NCI-H1105 (cell line): ENCODE data around the gene AGBL1.
A peak's percentile ranks its signal among the peaks of the same experiment; 100 is the strongest.

Experiments
- DNase-seq: peaks from one replicate; lab custom pipeline; 2025; lab: John Stamatoyannopoulos, UW

The AGBL1 gene

GRCh38 chr15:86163816-86164215 lies 84.1 kb downstream of the AGBL1 start:
- DNase-seq: no peak

DNA sequence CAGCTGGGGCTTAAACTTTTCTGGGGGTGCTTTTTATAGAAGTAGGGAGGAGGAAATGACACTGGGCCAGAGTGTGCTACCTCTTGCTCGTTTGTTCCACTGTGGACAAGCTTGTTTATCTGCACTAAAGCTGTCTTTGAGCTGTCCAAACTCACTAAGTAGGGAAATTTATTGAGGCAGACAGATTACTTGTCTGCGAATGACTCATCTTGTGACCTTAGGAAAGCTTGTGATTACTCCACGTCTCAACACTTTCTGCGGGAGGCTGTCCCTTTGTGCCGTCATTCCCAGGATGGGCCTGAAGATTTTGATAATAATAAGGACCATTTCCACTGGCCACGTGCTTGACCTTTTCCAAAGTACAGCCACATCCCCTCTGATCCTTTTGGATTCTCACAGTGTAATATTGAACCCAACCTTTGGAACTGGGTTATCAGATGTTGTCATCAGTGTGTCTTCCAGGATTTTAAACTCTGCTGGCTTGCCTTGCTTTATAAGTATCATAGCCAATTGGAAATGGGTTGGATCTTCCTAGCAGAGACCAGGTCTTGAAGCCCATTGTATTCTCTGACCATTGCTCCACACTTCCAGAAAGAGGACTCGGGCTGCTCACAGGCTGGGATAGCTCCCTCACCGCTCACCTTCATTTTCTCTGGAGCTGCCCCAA lies 84.7 kb downstream of the AGBL1 start:
- DNase-seq: no peak

- DNase-seq: no peak
Measured at GRCh38 chr15:86165265-86166211, 85.9 kb downstream of the AGBL1 start.

GRCh38 chr15:86167841-86168240 lies 88.2 kb downstream of the AGBL1 start:
- DNase-seq: no peak

DNA sequence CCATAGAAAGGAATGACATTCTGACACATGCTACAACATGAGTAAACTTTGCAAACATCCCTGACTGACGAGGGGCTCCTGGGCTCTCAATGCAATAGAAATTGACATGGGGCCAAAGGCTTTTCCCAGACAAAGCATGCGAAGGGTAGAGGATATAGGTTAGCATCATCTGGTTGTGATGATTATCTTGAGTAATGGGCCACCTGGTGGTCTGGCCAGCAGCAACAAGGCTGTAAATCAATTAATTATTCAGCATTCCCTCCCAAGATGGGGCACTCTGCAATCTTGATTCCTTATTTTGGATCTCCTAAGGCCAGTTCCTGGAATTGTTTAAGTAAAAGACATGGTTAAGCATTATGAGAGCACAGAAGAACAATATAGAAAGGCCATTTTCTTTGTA lies 99.2 kb downstream of the AGBL1 start:
- no peak for DNase-seq

DNA sequence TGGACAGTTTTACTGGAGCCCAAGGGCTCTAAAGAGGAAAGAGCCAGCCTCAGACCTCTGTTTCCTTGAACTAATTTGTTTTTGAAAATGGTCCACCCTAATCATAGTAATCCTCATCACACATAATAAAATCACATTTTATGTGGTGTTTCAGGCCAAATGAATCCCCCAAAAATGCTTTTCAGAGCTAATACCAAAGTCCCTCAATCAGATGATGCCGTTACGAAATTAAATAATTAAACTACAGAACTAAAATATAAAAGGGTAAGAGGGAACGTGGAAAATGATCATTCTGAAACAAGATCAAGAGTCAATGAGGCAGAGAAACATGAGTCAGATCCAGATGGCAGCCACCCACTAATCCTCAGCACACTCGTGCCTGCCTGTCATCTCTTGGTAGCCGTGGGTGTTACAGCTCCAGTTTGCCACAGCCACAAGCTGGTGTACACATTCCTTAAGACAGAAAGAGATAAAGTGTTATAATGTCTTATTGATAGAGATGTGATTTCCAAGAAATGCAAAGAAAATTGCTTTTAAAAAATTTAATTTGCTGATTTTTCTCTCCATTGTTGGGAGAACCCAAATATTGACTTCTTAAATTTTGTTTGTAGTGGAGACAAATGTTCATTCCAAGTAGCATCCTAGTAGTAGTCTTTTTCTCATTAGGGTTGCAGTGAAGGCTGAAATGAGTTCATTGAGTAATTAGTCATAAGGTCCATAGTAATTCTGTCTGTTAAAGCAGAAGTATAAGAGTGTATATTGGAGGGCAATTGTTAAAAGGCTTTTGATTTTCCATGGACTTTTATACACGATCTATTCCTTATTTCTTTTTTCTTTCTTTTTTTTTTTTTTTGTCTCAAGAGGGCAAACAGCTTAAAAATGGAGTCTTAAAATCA lies 104.2 kb downstream of the AGBL1 start:
- no peak for DNase-seq

GRCh38 chr15:86193716-86194380 lies 114.2 kb downstream of the AGBL1 start:
- DNase-seq: no peak

- no peak for DNase-seq
Measured at GRCh38 chr15:86197770-86198169, 118.1 kb downstream of the AGBL1 start.

- no peak for DNase-seq
Measured at GRCh38 chr15:86199467-86200145, 119.9 kb downstream of the AGBL1 start.

DNA sequence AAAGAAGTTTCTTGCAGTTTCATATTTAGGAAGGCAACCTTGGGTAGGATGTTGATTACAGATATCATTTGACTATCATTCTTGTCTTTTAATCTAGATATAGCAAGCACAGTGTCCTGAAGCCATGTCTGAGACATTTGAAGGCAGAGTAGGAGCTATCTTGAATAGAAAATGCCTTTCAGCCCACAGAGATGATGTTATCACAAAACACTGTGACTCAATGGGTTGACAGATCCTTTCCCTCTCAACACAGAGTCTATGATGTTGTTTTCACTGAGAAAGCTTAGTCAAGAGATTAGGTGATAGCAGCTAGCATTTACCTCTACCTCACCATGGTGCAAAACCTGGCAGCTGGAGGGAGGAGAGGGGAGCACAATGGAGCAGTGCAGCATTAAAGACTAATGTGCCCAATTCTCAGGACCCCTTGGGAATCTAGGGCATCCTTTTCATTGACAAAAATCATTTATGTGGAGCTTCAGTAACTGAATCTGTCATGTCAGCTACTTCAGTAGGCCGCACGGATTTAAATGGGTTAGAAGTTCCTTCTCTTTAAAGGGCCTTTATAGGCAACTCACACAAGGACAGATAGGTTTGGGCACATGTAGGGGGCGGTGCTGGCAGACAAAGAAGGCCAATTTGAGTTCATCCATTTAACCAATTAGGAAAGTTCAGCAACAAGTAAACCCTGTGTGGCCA lies 121.8 kb downstream of the AGBL1 start:
- DNase-seq: no peak

GRCh38 chr15:86203462-86203861 lies 123.8 kb downstream of the AGBL1 start:
- DNase-seq: no peak

DNA sequence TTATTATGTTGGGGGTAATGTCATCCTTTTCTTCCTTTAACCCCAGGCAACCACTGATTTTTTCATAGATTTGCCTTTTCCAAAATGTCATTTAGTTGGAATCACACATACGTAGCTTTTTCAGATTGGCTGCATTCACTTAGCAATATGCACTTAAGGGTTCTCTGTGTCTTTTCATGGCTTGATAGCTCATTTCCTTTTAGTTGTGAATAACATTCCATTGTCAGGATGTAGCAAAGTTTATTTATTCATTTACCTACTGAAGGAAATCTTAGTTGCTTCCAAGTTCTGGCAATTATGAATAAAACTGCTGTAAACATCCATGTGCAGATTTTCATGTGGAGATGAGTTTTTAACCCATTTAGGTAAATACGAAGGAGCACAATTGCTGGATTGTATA lies 125.4 kb downstream of the AGBL1 start:
- DNase-seq: no peak

DNA sequence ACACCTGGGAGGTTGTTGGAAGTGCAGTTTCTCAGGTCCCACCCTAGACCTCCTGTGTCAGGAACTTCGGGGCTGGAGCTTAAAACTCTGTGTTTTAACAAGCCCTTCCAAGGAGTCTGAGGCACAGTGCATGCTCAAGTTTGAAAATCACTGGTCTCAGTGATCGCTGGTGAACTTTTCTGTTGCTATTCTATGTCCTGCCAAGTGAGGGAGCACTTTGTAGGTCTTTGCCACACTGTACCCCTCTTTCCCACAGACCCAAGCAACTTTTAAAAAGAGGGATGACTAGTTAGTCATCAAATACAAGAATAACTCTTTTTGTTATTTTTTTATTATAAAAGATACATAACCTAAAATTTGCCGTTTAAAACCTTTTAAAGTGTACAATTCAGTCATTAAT lies 133.7 kb downstream of the AGBL1 start:
- DNase-seq: no peak

- no peak for DNase-seq
Measured at GRCh38 chr15:86213888-86214287, 134.2 kb downstream of the AGBL1 start.

DNA sequence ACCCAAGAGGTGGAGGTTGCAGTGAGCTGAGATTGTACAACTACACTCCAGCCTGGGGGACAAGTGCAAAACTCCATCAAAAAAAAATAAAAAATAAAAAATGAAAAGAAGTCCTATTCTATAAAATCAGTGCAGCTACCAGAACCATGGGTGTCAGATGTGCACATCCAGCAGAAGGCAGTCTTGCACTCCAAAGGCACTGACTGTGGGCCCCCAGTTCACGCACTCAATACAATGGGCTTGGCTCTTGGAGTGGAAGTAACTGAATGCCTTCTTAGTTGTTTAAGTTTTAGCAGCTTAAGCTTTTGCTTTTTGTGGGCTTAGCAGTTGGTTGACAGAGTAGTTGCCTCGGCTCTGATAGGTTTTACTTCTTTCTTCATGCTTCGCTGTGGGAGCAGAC lies 141.4 kb downstream of the AGBL1 start:
- no peak for DNase-seq

DNA sequence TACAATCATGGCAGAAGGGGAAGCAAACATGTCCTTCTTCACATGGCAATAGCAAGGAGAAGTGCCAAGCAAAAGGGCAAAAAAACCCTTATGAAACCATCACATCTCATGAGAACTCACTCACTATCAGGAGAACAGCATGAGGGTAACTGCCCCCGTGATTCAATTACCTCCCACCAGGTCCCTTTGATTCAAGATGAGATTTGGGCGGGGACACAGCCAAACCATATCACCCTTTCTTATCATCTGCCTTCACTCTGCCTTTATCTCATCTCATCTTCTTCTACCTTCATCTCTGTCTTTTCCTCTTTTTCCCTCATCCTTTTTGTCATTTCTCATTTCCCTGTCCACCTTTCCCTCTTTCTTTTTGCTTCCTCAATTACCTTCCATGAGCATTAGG lies 149.6 kb downstream of the AGBL1 start:
- no peak for DNase-seq

GRCh38 chr15:86229936-86230335 lies 150.3 kb downstream of the AGBL1 start:
- DNase-seq: no peak

DNA sequence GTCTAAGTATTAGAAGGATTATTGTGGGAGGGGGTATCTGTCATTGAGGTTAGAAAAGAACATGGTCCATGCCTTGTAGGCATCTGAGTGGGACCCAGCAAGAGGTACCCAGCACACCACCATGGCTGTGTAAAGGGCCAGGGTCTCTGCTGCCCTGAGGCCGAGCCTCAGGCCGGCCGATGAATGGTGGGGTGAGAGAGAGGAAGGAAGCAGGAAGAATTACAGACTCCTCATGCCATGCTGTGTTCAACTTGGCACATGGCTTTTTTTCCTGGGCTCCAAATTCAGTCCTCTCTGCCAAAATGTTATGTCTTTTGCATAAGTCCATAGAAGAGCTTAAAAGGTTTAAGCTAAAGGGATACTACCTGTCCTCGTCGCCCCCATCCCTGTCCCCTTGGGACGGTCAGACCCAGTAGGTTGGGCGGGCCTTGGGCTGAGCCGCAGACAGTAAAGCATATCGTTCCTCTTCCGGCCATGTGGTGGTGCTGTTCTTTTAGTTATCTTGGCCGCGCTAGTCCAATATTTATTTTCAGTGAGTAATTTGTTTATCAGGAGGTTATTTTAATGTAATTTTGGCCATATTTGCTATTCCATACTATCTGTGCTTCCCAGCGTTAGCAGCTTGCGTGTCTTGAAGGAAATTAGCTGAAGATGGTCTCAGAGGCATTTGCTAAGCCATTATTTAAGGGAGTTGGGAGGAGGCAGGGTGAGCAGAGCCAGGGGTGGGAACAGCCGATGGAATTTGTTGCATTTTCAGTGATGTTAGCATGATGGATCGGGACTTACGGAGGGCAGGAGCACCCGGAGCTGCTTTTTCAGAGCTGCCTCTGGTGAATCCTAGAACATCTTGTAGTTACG lies 152.4 kb downstream of the AGBL1 start:
- peak; percentile 1 for DNase-seq

GRCh38 chr15:86235667-86236066 lies 156.0 kb downstream of the AGBL1 start:
- DNase-seq: no peak
